ENCODE measurements around the gene LIPM.

- TF ChIP-seq CTCF (conservative IDR thresholded peaks at IDR 0.05; ENCODE audit: low read length) (no peak), EZH2phosphoT487 (IDR thresholded peaks at IDR 0.05; ENCODE audit: borderline replicate concordance, low read depth, low read length) (no peak)
These were observed 56.0 kb downstream of the LIPM start for GRCh38 chr10:88858491-88858890.
